GM19463 (cell line): ENCODE results near the gene TSEN15.

Experiments used
- ATAC-seq: cut with Tn5 transposase; IDR thresholded peaks from one replicate; pipeline ENCODE4 v1.9.1; 2021; ENCODE audit warnings: mild to moderate bottlenecking, moderate library complexity; ENCODE audit not compliant: unreplicated experiment

TSEN15 gene

DNA sequence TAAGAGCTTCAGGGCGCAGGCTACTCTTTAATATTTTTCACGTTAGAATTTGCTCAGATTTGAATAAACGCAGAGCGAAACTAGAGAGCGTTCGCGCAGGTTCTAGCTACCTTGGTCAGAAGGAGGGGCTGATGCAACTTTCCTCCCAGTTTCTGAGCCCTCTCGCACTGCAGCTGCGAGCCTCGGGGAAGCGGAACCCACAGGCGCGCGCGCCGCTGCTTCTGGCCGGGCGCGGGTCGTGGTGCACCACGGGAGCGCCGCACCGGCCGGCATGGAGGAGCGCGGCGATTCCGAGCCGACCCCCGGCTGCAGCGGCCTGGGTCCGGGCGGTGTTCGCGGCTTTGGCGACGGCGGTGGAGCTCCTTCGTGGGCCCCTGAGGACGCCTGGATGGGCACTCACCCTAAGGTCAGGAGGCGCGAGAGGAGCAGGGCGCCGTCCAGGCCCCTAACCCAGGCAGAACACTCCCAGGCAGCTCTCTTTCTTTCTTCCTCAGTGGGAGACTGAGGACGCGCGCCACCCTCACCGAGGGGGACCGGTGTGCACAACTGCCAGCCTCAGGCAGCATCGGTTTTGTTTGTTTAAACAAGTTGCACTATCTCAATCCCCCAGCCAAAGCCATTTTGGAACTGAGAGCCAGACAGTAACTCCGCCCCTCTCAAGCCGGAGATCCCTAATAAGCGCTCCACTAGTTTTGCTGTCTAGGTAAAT, at the start of gene TSEN15:
TSS of gene TSEN15 (plus strand) at position 246 of the 709 bp plus-strand sequence. CDS start at position 272, 26 bp downstream.
- peak; percentile 98 for ATAC-seq

DNA sequence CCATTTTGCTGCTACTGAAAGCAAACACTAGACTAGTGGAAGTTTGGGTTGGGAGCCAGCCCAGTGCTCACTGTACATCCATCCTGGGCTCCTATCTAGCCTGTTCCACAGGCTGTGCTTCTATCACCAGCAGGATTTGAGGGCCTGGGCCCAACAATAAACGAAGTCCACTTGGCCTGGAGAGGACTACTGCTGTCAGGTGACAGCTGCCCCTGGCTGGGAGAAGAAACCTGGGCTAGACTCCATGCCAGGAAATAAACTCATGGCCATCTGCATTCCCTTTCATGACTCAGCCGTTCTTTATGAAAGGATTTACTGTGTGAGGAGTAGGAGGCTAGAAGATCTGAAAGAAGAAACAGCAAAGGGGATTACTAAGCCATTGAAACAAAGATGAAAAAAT, 49.5 kb upstream of the TSEN15 start:
- no peak for ATAC-seq

DNA sequence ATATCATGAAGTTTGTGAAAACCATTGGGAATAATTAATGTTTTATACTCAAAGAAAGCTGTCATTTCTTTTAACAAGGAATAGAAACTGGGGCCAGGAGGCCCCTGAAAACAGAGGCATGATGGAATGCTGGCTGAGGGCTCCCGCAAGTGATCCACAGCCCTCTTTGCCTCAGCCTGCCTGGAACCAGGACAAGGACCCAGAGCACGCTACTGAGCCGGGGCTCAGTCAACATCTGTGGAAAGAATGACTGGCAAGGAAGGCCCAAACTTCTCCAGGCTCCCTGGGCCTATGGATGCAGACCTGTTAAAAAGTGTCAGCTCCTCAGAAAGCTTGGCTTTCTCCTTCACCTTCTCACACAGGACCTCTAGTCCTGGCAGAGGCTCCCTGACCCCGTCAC, 46.6 kb upstream of the TSEN15 start:
- ATAC-seq = no peak

DNA sequence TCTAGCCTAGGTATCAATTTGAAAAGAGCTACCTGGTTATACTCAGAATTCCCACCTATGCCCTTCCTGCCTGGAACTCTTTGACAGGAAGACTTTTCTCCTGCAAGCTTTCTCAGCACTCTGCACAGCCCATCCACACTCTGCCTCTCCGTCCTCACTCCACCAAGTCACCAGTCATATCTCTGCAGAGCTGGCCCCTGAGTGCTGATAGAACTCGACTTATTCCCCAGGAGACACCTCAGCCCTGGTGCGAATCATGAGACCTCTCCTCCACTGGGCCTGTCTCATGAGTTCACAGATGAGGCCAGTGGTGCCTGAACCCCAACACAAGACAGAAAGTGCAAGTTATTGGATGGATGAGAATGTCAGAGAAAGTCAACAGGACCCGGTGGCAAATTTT, 46.0 kb upstream of the TSEN15 start:
- no peak for ATAC-seq

DNA sequence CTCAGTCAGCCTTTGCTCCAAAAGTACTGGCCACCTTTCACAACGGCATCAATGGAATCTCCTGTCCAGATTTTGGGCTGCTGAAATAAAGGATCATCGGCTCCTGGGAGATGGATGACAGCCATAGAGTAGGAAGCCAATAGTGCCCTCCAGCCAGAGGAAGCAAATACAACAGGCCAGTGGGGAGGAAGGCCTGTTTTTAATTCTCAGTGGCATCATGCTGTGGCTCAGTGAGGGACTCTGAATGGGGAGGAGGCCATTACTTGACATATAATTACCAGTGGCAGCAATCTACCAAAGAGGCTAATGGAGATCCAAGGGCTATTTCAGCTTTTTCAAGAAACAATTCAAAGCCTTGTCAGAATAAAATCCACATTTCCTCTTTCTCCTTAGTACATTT, 40.7 kb upstream of the TSEN15 start:
- no peak for ATAC-seq

DNA sequence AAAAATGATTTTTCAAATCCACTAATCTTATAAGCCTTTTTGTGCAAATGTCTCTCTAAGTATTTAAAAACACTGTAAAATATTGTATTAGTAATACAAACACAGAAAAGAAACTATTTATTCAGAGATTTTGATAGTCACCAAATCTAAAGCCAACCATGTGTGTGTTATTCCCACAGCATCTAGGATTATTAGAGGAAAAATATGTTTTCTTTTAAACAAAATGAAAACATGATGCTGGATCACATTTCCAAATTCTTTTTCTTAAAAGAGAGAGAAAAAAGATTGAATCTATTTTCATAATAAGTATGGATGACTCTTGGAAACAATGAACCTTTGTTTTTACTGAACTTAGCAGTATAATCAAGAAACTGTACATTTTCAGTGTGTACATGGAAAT, 39.3 kb upstream of the TSEN15 start:
- ATAC-seq = no peak

DNA sequence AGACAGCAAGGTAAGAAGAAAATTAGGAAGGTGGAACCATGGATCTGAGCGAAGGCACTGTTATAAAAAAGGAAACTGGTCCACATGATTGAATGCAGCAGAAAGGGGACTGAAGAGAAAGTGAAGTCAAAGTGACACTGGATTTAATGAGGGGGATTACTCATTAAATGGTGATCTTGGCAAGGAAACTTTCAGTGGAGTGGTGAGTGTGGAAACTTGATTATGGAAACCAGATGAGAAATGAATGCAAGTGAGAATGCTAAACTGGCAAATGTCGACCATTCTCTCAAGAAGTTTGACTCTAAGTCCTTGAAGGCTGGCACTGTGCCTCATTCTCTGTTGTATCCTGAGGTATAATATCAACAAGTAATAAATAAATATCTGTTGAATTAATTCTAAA, 37.3 kb upstream of the TSEN15 start:
- no peak for ATAC-seq

DNA sequence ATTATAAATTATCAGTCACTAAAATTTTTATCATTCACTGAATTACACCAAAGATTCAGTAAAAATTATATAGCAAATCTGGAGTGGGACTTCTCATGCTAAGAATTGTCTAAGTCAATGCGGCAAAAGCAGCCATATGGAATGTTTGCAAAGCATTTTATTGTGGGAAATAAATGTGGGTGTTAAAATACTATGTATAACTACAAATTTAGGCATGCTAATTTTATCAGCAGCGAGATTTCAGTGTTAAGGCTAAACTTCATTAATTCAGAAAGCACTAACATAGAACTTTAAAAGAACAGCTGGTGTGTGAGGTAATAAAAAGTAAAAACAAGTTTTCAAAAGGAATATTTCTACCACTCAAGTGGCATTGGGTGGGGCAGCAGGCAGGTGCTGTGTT, 35.4 kb upstream of the TSEN15 start:
- no peak for ATAC-seq

DNA sequence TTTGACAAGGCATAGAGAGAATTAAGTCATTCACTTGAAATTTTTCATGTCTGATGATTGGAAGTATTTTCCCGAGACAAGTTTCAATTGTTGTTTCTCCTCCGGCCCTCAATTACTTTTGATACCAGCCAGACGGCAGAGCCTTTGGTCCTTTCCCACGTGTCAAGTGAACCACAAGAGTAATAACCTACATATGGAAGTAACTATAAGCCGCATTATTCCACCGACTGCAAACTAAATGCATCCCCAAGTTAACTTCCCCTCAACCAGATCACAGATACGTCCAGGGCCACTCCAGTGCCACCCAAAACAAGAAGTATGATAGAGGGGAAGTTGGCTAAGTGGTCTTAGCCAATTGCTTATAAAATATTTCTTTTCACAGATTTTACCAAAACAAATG, 34.2 kb upstream of the TSEN15 start:
- no peak for ATAC-seq

DNA sequence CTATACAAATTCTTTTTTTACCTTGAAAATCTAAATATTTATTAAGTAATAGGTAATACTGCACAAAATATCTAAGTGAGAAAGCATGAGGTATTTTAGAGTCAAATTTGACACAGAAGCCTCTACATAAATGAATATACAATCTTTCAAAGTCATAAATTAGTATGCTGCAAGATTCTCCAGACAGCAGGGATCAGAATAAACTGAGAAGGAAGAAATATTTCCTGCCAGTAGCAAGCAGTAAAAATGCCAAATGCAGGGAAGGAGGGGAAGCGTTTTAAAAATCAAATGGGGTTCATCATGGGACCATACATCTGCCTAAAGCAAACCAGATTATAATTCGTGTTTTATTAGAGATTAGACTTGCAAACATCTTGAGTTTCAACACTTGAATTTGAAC, 32.9 kb upstream of the TSEN15 start:
- ATAC-seq = no peak

DNA sequence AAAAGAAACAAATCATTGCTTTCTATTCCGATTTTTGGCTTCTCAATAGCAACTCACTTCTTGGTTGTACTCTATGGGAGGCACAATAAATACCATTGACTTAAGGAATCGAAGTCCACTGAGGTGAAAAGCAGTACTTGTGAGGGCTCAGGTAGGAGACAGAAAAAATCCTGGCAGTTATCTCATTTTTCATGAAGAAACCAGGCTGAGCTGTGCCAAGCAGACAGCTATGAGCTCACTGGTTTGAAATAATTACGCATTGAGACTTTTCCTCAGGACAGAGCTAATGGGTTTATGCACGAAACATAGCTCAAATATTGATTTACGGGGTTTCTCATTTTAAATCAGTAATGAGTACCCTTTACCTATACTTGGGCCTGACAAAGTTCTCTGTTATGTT, 32.5 kb upstream of the TSEN15 start:
- ATAC-seq = no peak

DNA sequence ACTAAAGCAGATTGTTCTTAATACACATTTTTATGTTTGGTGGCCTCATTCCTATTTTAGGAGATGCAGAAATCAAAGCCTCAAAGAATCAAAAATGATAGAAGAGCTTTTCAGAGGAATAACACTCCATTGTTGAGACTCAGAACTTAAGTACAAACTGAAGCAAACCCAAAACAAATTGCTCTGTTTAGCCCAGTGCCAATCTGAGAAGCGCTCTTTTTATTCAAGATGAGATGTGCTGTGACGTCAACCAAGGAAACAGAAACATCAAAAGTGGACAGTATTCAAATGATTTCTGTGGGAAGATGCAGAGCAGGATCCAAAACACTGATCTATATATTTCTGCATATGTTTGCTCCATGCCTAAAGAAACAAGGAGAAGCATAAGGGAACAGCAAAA, 32.0 kb upstream of the TSEN15 start:
- no peak for ATAC-seq

DNA sequence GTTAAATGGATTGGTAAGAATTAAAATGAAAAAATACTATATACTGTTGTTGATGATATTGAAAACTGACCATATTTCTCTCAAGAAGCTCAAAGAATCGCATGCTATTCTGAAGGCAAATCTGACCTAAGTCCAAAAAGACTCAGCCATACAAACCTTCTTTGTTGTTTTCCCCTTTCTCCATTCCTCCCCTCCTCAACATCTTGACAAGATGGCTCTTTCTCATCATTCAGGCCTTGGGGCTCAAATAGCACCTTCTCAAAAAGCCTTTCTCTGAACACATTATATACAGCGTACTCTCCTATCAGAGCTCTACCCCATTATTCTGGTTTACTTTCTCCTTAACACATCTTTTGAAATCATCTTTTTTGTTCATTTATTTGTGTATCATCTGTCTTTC, 31.2 kb upstream of the TSEN15 start:
- ATAC-seq = no peak

DNA sequence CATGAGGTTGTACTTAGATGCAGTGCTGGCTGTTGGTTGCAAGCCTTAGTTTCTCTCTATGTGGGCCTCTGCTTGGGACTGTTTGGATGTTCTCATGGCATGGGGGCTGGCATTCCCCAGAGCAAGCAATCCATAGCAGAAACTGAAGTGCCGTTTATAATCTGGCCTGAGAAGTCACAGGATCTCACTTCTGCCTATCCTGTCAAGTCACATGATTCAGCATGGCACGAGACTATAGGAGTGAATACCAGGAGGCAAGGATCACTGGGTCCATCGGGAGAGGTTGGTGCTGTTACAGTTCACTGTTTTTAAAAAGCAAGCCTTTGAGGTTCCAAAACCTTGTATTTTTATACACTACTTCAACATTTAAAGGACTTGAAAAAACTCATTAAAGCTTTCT, 30.7 kb upstream of the TSEN15 start:
- no peak for ATAC-seq

DNA sequence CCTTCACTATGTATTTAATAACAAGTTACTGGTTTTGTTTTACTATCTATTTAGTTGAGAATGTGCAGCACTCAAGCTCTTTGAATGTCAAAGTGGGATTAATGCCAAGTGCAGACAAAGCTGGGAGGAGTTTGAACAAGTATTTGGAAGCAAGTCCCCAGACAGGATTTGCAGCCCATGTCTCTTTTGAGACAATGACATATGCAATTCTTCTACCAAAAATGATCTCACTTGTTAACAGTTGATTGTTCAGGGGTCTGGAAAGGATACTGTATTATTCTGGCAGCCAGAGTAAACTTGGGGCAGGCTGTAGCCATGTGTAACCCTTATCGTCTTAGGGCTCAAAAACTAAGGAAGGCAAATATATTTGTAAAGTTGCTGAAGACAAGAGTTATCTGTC, 29.8 kb upstream of the TSEN15 start:
- no peak for ATAC-seq

DNA sequence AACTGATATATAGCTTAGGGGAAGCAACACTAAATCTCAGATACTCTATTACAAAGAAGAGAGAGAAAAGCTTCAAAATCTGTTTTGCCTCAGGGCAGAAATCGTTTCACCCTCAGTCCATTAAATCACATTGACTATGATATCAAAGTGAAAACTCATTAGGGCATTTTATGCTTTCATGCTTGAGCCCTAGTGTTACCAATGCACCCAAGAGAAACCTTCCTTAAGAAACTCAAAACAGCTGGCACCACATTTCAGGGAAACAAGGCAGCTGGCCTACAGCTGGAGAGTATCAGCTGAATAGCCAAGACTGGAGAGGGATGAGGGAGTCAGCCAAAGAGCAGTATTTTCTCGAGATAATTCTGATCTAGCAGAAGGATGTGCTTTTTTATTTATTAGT, 28.9 kb upstream of the TSEN15 start:
- no peak for ATAC-seq

DNA sequence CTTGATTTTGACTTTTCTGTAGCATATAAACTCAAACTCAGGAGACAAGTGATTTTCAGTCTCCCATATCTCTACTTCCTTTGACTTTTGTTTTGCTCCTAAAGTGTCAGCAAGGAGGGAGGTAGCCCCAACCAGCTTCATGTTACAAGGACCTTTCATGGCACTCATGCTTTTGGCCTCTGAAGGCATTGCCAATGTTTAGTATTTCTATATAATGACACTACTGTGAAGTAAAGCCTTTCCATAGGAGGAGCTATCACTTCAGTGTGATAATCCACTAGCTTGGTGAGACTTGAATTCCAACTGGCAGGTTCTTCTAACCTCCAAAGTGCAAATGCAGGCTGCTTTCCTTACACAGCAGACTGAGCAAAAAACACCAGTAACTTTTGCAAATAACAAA, 28.4 kb upstream of the TSEN15 start:
- no peak for ATAC-seq

DNA sequence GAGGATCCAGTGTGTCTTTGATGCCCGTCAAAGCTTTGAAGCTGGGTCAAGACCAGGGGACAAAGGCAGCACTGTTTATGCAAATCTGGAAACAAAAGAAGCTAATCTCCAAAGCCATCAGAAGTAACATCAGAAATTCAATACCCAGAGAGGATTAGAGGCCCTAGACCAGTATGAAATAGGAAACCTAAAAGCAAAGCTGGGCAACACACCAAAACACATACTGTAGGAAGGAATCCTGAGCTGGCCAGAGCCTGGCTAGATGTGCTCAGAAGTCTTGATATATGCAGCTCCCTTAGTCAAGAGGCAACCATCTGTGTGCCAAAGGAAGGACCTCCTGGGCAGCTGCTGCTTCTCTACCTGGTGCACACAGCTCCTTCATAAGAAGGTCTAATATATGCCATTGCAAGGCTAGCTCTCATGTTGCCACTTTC, 26.3 kb upstream of the TSEN15 start:
- ATAC-seq = no peak

DNA sequence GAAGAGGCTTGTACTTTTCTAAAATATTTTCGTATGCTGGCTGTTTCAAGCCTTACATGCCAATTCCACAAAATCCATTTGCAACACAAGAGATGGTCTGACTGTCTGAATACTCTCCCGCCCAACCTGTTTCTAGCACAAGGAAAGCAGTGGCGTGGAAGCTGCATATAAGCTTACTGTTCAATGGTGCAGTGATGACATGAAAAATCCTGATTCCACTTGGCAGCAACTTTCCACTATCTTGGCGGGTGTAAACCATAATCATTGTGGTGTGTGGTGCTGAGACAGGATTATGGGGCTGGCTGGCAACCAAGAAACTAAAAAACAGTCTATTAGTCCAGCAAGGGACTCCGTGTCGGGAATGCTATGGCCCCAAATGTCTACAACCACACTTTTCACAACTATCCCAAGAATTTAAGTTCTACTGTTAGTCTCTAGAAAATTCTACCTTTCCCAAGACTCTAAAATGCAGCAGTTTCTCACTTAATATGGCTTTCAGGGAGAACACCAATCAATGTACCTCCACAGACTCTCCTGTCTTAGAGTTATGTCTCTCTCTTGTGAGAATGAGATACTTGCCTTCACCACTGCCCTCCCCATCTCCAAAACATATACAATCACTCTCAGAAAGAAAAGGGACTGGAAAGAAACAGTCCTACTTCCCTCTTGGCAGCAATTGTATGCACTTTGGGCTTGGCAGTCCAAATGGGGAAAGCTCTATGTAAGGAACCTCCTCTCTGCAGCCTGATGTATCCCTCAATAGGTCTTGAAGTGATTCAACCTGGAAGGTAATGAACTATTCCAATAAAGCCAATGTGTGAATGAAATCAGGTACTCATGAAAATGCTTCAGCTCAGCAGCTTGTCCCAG, 23.5 kb upstream of the TSEN15 start:
- no peak for ATAC-seq

DNA sequence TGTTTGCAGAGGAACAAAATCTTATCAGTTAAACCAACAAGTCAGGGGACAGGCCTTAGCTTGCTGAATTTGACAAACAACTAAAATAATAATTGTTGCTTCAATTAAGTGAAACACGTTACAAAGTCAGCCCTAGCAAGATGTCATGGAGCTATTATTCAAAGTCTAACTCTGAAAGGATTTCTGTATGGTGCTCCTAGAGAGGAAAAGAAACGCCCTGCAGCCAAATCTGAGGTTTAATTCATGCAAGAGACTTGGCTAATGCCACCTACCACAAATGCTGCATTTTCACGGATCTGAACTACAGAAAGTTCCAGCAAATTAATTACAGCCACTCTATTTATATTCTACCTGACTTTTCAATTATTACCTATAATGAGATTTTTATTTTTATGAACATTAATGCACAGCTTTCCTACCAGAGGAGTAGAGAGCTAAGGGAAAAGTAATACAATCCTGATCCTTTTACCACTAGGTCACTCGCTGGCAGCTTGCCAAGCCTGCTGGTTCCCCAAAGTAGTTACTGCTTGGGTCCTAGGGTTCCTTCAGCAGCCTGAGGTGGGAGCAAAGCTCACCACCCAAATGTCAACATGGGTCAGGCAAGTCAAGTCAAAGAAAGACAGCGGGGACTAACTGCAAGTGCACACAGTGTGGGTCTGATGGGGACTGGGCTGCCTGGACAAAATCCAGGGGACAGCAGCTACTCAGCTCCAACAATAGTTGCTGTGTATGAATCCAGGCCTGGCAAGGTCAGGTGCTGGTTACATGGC, 22.5 kb upstream of the TSEN15 start:
- no peak for ATAC-seq

DNA sequence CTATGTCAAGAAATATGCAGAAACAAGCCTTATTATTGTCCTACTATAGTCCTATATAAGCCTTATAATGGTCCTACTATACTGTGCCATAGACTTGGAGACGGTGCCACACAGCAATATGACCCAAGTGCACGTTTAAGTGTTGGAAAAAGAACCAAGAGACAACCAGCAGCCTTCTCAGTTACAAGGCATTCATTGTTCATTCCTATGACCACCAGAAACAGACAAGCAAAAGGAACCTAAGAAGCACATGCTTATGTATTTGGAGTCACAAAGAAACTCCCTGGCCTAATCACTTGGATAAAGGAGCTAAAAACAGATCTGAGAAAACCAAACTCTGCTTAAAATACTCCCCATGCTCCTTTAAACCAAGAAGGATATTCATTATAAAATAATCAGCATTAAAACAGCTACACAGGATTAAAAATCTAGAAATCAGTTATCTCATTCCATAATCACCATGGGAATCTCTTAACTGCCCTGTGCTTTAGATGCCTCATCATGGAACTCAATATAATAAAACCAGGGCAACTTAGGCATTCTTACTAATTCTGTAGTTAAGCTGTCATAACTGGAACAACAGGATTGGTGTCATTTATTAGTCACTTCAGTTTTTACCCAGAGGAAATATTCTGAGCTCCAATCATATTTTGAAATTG, 21.0 kb upstream of the TSEN15 start:
- ATAC-seq = no peak
